ENCODE measurements around the gene IMPDH1.

GRCh38 chr7:128403676-128404075 lies 6.1 kb downstream of the IMPDH1 start:
- TF ChIP-seq POLR2AphosphoS5 (IDR thresholded peaks at IDR 0.05), result no peak
- TF ChIP-seq CTCF (IDR thresholded peaks at IDR 0.05; ENCODE audit: poor library complexity, severe bottlenecking), result no peak
- no peak for TF ChIP-seq TAF1 (IDR thresholded peaks at IDR 0.05; ENCODE audit: low read depth)
- no peak for TF ChIP-seq RAD21 (conservative IDR thresholded peaks at IDR 0.05)
- TF ChIP-seq EP300 (conservative IDR thresholded peaks at IDR 0.05; ENCODE audit: poor library complexity, severe bottlenecking), result no peak
- no peak for TF ChIP-seq EZH2 (IDR thresholded peaks at IDR 0.05; ENCODE audit: borderline replicate concordance, insufficient read depth, low read length, poor library complexity, severe bottlenecking)
- no peak for TF ChIP-seq REST (IDR thresholded peaks at IDR 0.05; ENCODE audit: borderline replicate concordance)
- no peak for TF ChIP-seq SMC3 (conservative IDR thresholded peaks at IDR 0.05; ENCODE audit: poor library complexity)
